K562 (cell line): ENCODE results near the gene COQ7. TPM values are rescaled to one million over a fixed set of nuclear protein-coding genes. Genes with fewer than 3 reads are reported as not detected.

Source experiments
- ATAC-seq: fragments of 200-7000 bp; cut with Tn5 transposase; 3 replicates; pipeline ENCODE4 v1.9.1; 2020; ENCODE audit warnings: moderate library complexity
- BruUV-seq: library from RNA; stranded (reverse); fragments of 400-500 nt; replicated peaks from 2 replicates; lab custom pipeline; 2021; lab: Mats Ljungman, UMichigan
- CTCF ChIA-PET: fragments of 300-600 bp; formaldehyde crosslinking; extraction: SDS; loops from one replicate; lab custom pipeline; 2021; ENCODE audit warnings: low intra/inter-chr PET ratio; lab: Yijun Ruan, JAX
- POLR2A ChIA-PET: fragments of 300-600, 350-650 bp; sonication (Branson Sonifier 250); formaldehyde crosslinking; extraction: SDS; loops from one replicate; lab custom pipeline; 2021; ENCODE audit warnings: antibody characterized with exemption, inconsistent platforms; lab: Yijun Ruan, JAX
- DNase-seq, 4 experiments: peaks; one replicate each; pipeline versions ENCODE4 v3.0.0 to v3.0.0-alpha.2; 2011 to 2018; ENCODE audit warnings: low spot score in 3 of 4, mixed read lengths in 3 of 4; ENCODE audit errors: extremely low read depth in 1 of 4
- FAIRE-seq: peaks from 2 replicates; lab custom pipeline; 2011; peaks lifted over from hg19 to GRCh38; lab: Jason Lieb, UNC
- H2AFZ ChIP-seq: 2 replicates; pipeline ENCODE4 v1.6.0; 2011; ENCODE audit warnings: low read depth, low read length, control low read depth, inconsistent platforms
- H3K27ac ChIP-seq: fragments of 200-600 bp; 3 replicates; pipeline ENCODE4 v1.8.0; 2011; ENCODE audit warnings: low read depth, mild to moderate bottlenecking, control low read depth, inconsistent platforms, low read length, moderate library complexity, mixed read lengths; ENCODE audit errors: extremely low read depth
- H3K27me3 ChIP-seq, 2 experiments: fragments of 300-600 bp in 1 of 2; 2 replicates in 1 of 2; 3 replicates in 1 of 2; pipeline versions ENCODE4 v1.6.0 to v1.8.0; 2011; ENCODE audit warnings: inconsistent platforms in 2 of 2, low read length in 2 of 2, mild to moderate bottlenecking in 1 of 2, mixed read lengths in 1 of 2, moderate library complexity in 1 of 2; ENCODE audit not compliant: control insufficient read depth in 2 of 2, insufficient read depth in 2 of 2
- H3K36me3 ChIP-seq: fragments of 300-600 bp; 3 replicates; pipeline ENCODE4 v1.8.0; 2011; ENCODE audit warnings: mild to moderate bottlenecking, low read length, inconsistent platforms; ENCODE audit not compliant: control insufficient read depth, insufficient read depth
- H3K4me1 ChIP-seq, 2 experiments: fragments of 200-600 bp in 1 of 2; replicated peaks in 1 of 2; 2 replicates in 1 of 2; 3 replicates in 1 of 2; pipeline versions ENCODE4 v1.5.1 to v1.8.0; 2011; ENCODE audit warnings: inconsistent platforms in 2 of 2, low read length in 2 of 2, mild to moderate bottlenecking in 1 of 2, mixed read lengths in 1 of 2, moderate library complexity in 1 of 2; ENCODE audit not compliant: control insufficient read depth in 2 of 2, insufficient read depth in 2 of 2
- H3K4me2 ChIP-seq: 2 replicates; pipeline ENCODE4 v1.6.1; 2011; ENCODE audit warnings: low read length, control low read depth, inconsistent platforms, mixed read lengths; ENCODE audit not compliant: insufficient read depth
- H3K4me3 ChIP-seq: fragments of 200-600 bp; sonication (generic), shearing (Covaris generic); 2 replicates; pipeline ENCODE4 v1.5.1; 2016; ENCODE audit warnings: control low read depth, inconsistent platforms
- H3K79me2 ChIP-seq: fragments of 200-600 bp; 3 replicates; pipeline ENCODE4 v1.8.0; 2011; ENCODE audit warnings: low read length, inconsistent platforms; ENCODE audit not compliant: control insufficient read depth, insufficient read depth
- H3K9ac ChIP-seq, 2 experiments: 2 replicates each; pipeline versions ENCODE4 v1.6.0 to v1.6.1; 2011; ENCODE audit warnings: low read depth in 2 of 2, low read length in 2 of 2, control low read depth in 1 of 2, inconsistent platforms in 1 of 2, mild to moderate bottlenecking in 1 of 2, mixed read lengths in 1 of 2; ENCODE audit not compliant: insufficient read depth in 1 of 2
- H3K9me1 ChIP-seq: one replicate; pipeline ENCODE4 v1.6.0; 2011; ENCODE audit warnings: inconsistent platforms, mild to moderate bottlenecking, low read length, moderate library complexity; ENCODE audit not compliant: control insufficient read depth, insufficient read depth
- H3K9me3 ChIP-seq: replicated peaks from 2 replicates; pipeline ENCODE4 v1.5.1; 2011; ENCODE audit warnings: low read depth, low read length, inconsistent platforms; ENCODE audit not compliant: control insufficient read depth, insufficient read depth
- H4K20me1 ChIP-seq: replicated peaks from 2 replicates; pipeline ENCODE4 v1.6.1; 2011; ENCODE audit warnings: low read length, inconsistent platforms, mixed read lengths; ENCODE audit not compliant: control insufficient read depth, insufficient read depth
- EWSR1 ChIP-seq: fragments of 450-650 bp; IDR thresholded peaks from 2 replicates; pipeline ENCODE4 v1.6.1; 2018; ENCODE audit warnings: borderline replicate concordance, mild to moderate bottlenecking, low read depth, moderate library complexity; ENCODE audit not compliant: partially characterized antibody
- FOXK1 ChIP-seq: sonication (generic); formaldehyde crosslinking; IDR thresholded peaks from 2 replicates; pipeline ENCODE4 v1.8.0; 2022; ENCODE audit warnings: missing genetic modification reagents, mild to moderate bottlenecking, borderline replicate concordance
- HDAC3 ChIP-seq: fragments of 450-650 bp; IDR thresholded peaks from 2 replicates; pipeline ENCODE4 v1.6.1; 2018; ENCODE audit warnings: borderline replicate concordance, mild to moderate bottlenecking, moderate library complexity; ENCODE audit not compliant: partially characterized antibody
- MAFF ChIP-seq: IDR thresholded peaks from 2 replicates; pipeline ENCODE4 v1.6.1; 2012; ENCODE audit warnings: low read length, improper control_type of control experiment
- NELFE ChIP-seq: IDR thresholded peaks from 2 replicates; pipeline ENCODE4 v1.6.1; 2011; ENCODE audit warnings: mild to moderate bottlenecking; ENCODE audit not compliant: insufficient read depth, insufficient read length
- NONO ChIP-seq, 2 experiments: fragments of 200-400 bp in 1 of 2; fragments of 450-650 bp in 1 of 2; formaldehyde crosslinking in 1 of 2; IDR thresholded peaks; 2 replicates each; pipeline ENCODE4 v1.6.1; 2017; ENCODE audit warnings: low read depth in 2 of 2, mild to moderate bottlenecking in 2 of 2, moderate library complexity in 2 of 2, low read length in 1 of 2
- SMC3 ChIP-seq: conservative IDR thresholded peaks from 2 replicates; pipeline ENCODE4 v1.6.1; 2011; ENCODE audit warnings: low read depth, low read length, improper control_type of control experiment; ENCODE audit not compliant: insufficient read depth
- ZBTB49 ChIP-seq: sonication (generic); formaldehyde crosslinking; IDR thresholded peaks from 2 replicates; pipeline ENCODE4 v1.8.0; 2022; ENCODE audit warnings: missing genetic modification reagents, mild to moderate bottlenecking, borderline replicate concordance
- ZNF311 ChIP-seq: fragments of 250-450 bp; sonication (Bioruptor Pico); IDR thresholded peaks from 2 replicates; pipeline ENCODE4 v1.4.0; 2020; ENCODE audit warnings: mild to moderate bottlenecking, moderate library complexity
- ZNF740 ChIP-seq, 3 experiments: fragments of 200-800 bp in 1 of 3; sonication (Bioruptor generic) in 1 of 3; sonication (generic) in 1 of 3; formaldehyde crosslinking in 1 of 3; IDR thresholded peaks; 2 replicates each; pipeline versions ENCODE4 v1.6.1 to v1.8.0; 2016 to 2022; ENCODE audit warnings: mild to moderate bottlenecking in 2 of 3, missing compliant biosample characterization in 2 of 3, missing genetic modification characterization in 2 of 3, missing genetic modification reagents in 1 of 3
- WGBS: fragments of 100-300 bp; shearing (Covaris generic); methylation state at CpG from one replicate; pipeline ENCODE4 v1.1.6; 2016; ENCODE audit warnings: low coverage, mixed read lengths; ENCODE audit not compliant: insufficient coverage; ENCODE audit errors: missing lambda C conversion rate; 5-methylcytosine and 5-hydroxymethylcytosine counted together
- in situ Hi-C: fragments of 300-500 bp; cut with MboI; formaldehyde crosslinking; loops from 4 replicates; pipeline ENCODE4 v1.15.0; 2018; ENCODE audit warnings: inconsistent platforms, mixed read lengths
- intact Hi-C: fragments of 100-400 bp; cut with micrococcal nuclease; formaldehyde crosslinking; loops from 2 replicates; pipeline ENCODE4 v1.14.2; 2022
- polyA plus RNA-seq, 8 experiments: library from polyadenylated mRNA; depleted of rRNA in 4 of 8; stranded (reverse) in 5 of 8; unstranded in 3 of 8; fragments of >200 nt; fragmentation: Nextera tagmentation in 2 of 8; fragmentation: Illumina TruSeq in 1 of 8; extraction: Ambion mirVana in 2 of 8; extraction: Trizol in 1 of 8; gene quantifications; 2 replicates each; pipeline versions ENCODE4 v1.2.1 to v1.2.3, GENCODE V29; 2011 to 2014; ENCODE audit warnings: inconsistent platforms in 1 of 8, missing spikeins in 1 of 8
- total RNA-seq, 7 experiments: library from RNA; depleted of rRNA in 6 of 7; stranded (reverse); fragments of >200 nt in 6 of 7; fragmentation: Illumina TruSeq in 2 of 7; extraction: Trizol in 2 of 7; gene quantifications; 2 replicates each; pipeline versions ENCODE4 v1.2.1 to v1.2.3, GENCODE V29; 2011 to 2021; ENCODE audit warnings: low replicate concordance in 1 of 7

Gene COQ7
- total and polyA plus RNA-seq, 9 of the 15 experiments (the other 6 are each of a cell fraction or from before 2014, with no cell fraction given), result 2.3 to 26.1 (median 15.2) TPM

GRCh38 chr16:19106625-19107020 is 39.2 kb downstream of the COQ7 start (continued):
- no peak for TF ChIP-seq ZNF740 (CRISPR knock-in tag; IDR thresholded peaks at IDR 0.05)
- TF ChIP-seq ZNF740 (tag; IDR thresholded peaks at IDR 0.05), result no peak

- no peak for DNase-seq
- ATAC-seq, result no peak
- no peak overlapping the region for H3K9ac ChIP-seq
- H3K4me2 ChIP-seq, result no peak overlapping the region
- no TSS peak for BruUV-seq
- FAIRE-seq, result no peak
- no peaks in the 10 kb centered on the region for H3K9me3 ChIP-seq
- H3K4me3 ChIP-seq, result no peak overlapping the region
- H4K20me1 ChIP-seq, result no peaks in the 10 kb centered on the region; the same call in 1 of the 2 replicates
- H3K27me3 ChIP-seq, result peaks cover 3 to 5% of the 10 kb centered on the region in 2 experiments; a peak in 1 of 5 replicates
- CTCF ChIA-PET, result no interaction called here
- POLR2A ChIA-PET, result interaction anchor here (0.6 to 1.7 kb wide), 7 partner anchors 8 to 86 kb away, joined by 3 to 6 read pairs (median 3); no protein-coding TSS in a partner anchor
- no peak overlapping the region for H2AFZ ChIP-seq
- no peaks in the 10 kb centered on the region for H3K9me1 ChIP-seq
- in situ Hi-C loops (no loop called here), intact Hi-C loops (no loop called here)
- peaks cover 0 to 4% of the 10 kb centered on the region in 2 experiments; a peak in 2 of 5 replicates for H3K4me1 ChIP-seq
- H3K27ac ChIP-seq, result no peak overlapping the region
- no peaks in the 10 kb centered on the region for H3K79me2 ChIP-seq
- 58% methylated on average over 9 of the region's 9 CpGs for WGBS
- H3K36me3 ChIP-seq, result no peaks in the 10 kb centered on the region
- TF ChIP-seq EWSR1 (no peak), SMC3 (no peak), FOXK1 (CRISPR knock-in tag) (no peak), ZBTB49 (CRISPR knock-in tag) (no peak), ZNF311 (CRISPR knock-in tag) (no peak), HDAC3 (no peak), NELFE (no peak), NONO (IDR thresholded peaks at IDR 0.05; ENCODE audit: low read depth in 2 of 2, low read length in 1 of 2) (no peak), MAFF (no peak)
Measured at GRCh38 chr16:19108409-19109287, 41.2 kb downstream of the COQ7 start.
